GM12892 (cell line): ENCODE data around the gene EPHB2.

Source experiments
- DNase-seq: peaks from one replicate; pipeline ENCODE4 v3.0.0; 2011; ENCODE audit not compliant: insufficient read length
- FAIRE-seq: peaks from 2 replicates; lab custom pipeline; 2011; peaks lifted over from hg19 to GRCh38; lab: Jason Lieb, UNC
- POLR2A ChIP-seq: IDR thresholded peaks from 2 replicates; pipeline ENCODE4 v1.6.1; 2011; ENCODE audit warnings: low read depth, low read length, control low read depth
- POLR2AphosphoS5 ChIP-seq: IDR thresholded peaks from 2 replicates; pipeline ENCODE4 v1.6.1; 2011; ENCODE audit warnings: low read depth, low read length, control low read depth
- TAF1 ChIP-seq: IDR thresholded peaks from 2 replicates; pipeline ENCODE4 v1.6.1; 2011; ENCODE audit warnings: low read depth, mild to moderate bottlenecking, control low read depth, low read length, borderline replicate concordance

The EPHB2 gene

DNA sequence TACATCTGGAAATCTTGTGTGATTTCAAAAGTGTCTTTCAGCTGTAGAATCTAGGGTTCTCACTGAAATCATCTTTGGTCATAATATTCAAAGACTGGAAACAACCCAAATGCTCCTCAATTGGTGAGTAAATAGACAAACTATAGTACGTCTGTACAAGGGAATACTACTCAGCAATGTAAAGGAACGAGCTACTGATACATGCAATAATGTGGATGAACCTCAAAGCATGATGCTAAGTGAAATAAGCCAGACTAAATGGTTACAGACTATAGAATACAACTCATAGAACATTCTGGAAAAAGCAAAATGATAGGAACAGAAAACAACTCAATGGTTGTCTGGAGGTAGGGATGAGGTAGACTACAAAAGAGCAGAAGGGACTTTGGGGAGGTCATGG lies 259.5 kb downstream of the EPHB2 start:
- no peak for DNase-seq
- TF ChIP-seq POLR2A (no peak), POLR2AphosphoS5 (no peak), TAF1 (no peak)
- FAIRE-seq, result no peak
